C4-2B (cell line): ENCODE results near the gene HOXA6.

ENCODE experiments used
- CTCF ChIP-seq: fragments of 450-650 bp; conservative IDR thresholded peaks from 2 replicates; pipeline ENCODE4 v1.5.1; 2017; ENCODE audit warnings: mild to moderate bottlenecking
- ZFX ChIP-seq: fragments of 450-650 bp; IDR thresholded peaks from 2 replicates; pipeline ENCODE4 v1.6.1; 2017

GRCh38 chr7:27163288-27164044 is 15.9 kb upstream of the HOXA6 start:
- TF ChIP-seq CTCF (no peak), ZFX (no peak)
